Activated CD8-positive, alpha-beta memory T cell treated with anti-CD3 and anti-CD28 coated beads, Interleukin-2, amount 50 U/mL, for 24 hours (primary cell): ENCODE data around the gene PIGU.
A peak's percentile ranks its signal among the peaks of the same experiment; 100 is the strongest.
"Not testable (repeated sequence)": the region's sequence is repeated elsewhere in the genome, so short reads cannot be mapped to it uniquely, and the experiment has no call there.

ENCODE experiments used
- DNase-seq: peaks from one replicate; pipeline ENCODE4 v3.0.0-alpha.2; 2020; ENCODE audit errors: extremely low read depth

The PIGU gene

GRCh38 chr20:34676642-34677373 is at the start of gene PIGU:
PIGU (minus strand) TSS chr20:34677092; CDS start chr20:34677085, 7 bp downstream.
- DNase-seq: peak; percentile 86

- DNase-seq: no peak
Measured at GRCh38 chr20:34724172-34724571, 47.3 kb upstream of the PIGU start.

GRCh38 chr20:34722560-34722959 is 45.7 kb upstream of the PIGU start:
- not testable (repeated sequence) for DNase-seq

- no peak for DNase-seq
Measured at GRCh38 chr20:34720266-34720665, 43.4 kb upstream of the PIGU start.

- not testable (repeated sequence) for DNase-seq
Measured at GRCh38 chr20:34719242-34720017, 42.5 kb upstream of the PIGU start.

- no peak for DNase-seq
Measured at GRCh38 chr20:34717230-34718095, 40.6 kb upstream of the PIGU start.

- DNase-seq: no peak
Measured at GRCh38 chr20:34716921-34717229, 40.0 kb upstream of the PIGU start.

GRCh38 chr20:34715384-34715783 is 38.5 kb upstream of the PIGU start:
- DNase-seq: no peak

- not testable (repeated sequence) for DNase-seq
Measured at GRCh38 chr20:34713944-34714515, 37.1 kb upstream of the PIGU start.

GRCh38 chr20:34713194-34713943 is 36.5 kb upstream of the PIGU start:
- no peak for DNase-seq

- no peak for DNase-seq
Measured at GRCh38 chr20:34712525-34713192, 35.8 kb upstream of the PIGU start.

- DNase-seq: no peak
Measured at GRCh38 chr20:34711813-34712430, 35.0 kb upstream of the PIGU start.

GRCh38 chr20:34710861-34711574 is 34.1 kb upstream of the PIGU start:
- no peak for DNase-seq

GRCh38 chr20:34710568-34710839 is 33.6 kb upstream of the PIGU start:
- no peak for DNase-seq

- DNase-seq: no peak
Measured at GRCh38 chr20:34709831-34710567, 33.1 kb upstream of the PIGU start.

- peak; percentile 49 for DNase-seq
Measured at GRCh38 chr20:34709044-34709830, 32.3 kb upstream of the PIGU start.

- DNase-seq: no peak
Measured at GRCh38 chr20:34708621-34709043, 31.7 kb upstream of the PIGU start.
